Adrenal gland (tissue), 5 donors: ENCODE measurements around the gene FCF1.

Source experiments
- CTCF ChIP-seq, 6 experiments: fragments of 450-650 bp in 4 of 6; fragments of 200-600 bp in 2 of 6; sonication (generic) in 1 of 6; IDR thresholded peaks; 1 replicate in 5 of 6; 2 replicates in 1 of 6; pipeline versions ENCODE4 v1.5.1 to v1.8.0; 2016 to 2021; ENCODE audit warnings: antibody characterized with exemption in 6 of 6, mild to moderate bottlenecking in 2 of 6, moderate library complexity in 1 of 6
- POLR2A ChIP-seq, 2 donors: fragments of 450-650 bp; IDR thresholded peaks; one replicate each; pipeline ENCODE4 v1.6.1; 2017; ENCODE audit warnings: antibody characterized with exemption in 2 of 2, mild to moderate bottlenecking in 2 of 2, moderate library complexity in 1 of 2
- donor health status: DM: no; HTN: no; CAD: no.

DNA sequence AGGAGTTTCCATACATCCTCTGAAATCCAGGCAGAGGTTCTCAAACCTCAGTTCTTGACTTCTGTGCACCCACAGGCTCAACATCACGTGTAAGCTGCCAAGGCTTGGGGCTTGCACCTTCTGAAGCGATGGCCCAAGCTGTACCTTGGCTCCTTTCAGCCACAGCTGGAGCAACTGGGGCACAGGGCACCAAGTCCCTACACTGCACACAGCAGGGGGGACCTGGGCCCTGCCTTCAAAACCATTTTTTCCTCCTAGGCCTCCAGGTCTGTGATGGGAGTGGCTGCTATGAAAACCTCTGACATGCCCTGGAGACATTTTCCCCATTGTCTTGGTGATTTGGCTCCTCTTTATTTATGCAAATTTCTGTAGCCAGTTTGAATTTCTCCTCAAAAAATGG, 10.7 kb upstream of the FCF1 start:
- no peak for TF ChIP-seq CTCF (IDR thresholded peaks at IDR 0.05)
- no peak for TF ChIP-seq POLR2A (IDR thresholded peaks at IDR 0.05)
